GM12874 (cell line): ENCODE results near the gene DDX46.

Experiments used
- TF ChIP-seq, protein P1 (sequence below): IDR thresholded peaks from 2 replicates; pipeline ENCODE4 v1.5.1; 2011; ENCODE audit warnings: low read depth, mild to moderate bottlenecking, control low read depth, low read length, moderate library complexity; ENCODE audit not compliant: insufficient read depth

DDX46 gene

DNA sequence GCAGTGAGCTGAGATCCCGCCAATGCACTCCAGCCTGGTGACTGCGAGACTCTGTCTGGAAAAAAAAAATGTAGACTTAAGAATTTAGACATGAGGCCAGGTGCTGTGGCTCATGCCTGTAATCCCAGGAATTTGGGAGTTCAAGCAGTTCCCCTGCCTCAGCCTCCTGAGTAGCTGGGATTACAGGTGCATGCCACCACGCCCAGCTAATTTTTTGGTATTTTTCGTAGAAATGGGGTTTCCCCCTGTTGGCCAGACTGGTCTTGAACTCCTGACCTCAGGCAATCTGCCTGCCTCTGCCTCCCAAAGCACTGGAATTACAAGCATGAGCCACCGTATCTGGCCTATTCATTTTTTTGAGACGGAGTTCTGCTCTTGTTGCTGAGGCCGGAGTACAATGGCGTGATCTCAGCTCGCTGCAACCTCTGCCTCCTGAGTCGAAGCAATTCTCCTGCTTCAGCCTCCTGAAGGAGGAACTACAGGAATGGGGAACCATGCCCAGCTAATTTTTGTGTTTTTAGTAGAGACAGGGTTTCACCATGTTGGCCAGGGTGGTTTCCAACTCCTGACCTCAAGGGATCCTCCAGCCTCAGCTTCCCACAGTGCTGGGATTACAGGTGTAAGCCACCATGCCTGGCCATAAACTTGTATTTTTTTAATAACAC is 14.0 kb downstream of the DDX46 start:
- TF ChIP-seq, protein P1, sequence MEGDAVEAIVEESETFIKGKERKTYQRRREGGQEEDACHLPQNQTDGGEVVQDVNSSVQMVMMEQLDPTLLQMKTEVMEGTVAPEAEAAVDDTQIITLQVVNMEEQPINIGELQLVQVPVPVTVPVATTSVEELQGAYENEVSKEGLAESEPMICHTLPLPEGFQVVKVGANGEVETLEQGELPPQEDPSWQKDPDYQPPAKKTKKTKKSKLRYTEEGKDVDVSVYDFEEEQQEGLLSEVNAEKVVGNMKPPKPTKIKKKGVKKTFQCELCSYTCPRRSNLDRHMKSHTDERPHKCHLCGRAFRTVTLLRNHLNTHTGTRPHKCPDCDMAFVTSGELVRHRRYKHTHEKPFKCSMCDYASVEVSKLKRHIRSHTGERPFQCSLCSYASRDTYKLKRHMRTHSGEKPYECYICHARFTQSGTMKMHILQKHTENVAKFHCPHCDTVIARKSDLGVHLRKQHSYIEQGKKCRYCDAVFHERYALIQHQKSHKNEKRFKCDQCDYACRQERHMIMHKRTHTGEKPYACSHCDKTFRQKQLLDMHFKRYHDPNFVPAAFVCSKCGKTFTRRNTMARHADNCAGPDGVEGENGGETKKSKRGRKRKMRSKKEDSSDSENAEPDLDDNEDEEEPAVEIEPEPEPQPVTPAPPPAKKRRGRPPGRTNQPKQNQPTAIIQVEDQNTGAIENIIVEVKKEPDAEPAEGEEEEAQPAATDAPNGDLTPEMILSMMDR: no peak

DNA sequence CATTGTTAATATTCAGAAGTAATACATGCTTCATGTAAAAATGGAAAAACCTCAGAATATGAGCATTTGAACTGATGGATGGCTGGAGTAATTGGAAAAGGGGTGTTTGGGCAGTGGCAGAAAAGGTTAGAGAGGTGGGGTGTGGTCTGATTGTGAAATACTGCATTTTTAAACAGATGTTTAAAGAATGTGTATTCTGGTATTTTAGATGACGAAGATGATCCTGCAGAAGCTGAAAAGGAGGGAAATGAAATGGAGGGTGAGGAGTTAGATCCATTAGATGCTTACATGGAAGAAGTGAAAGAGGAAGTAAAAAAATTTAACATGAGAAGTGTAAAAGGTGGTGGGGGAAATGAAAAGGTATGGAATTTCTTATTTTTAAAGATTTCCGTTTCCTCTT is 18.8 kb downstream of the DDX46 start:
- TF ChIP-seq, protein P1: no peak

DNA sequence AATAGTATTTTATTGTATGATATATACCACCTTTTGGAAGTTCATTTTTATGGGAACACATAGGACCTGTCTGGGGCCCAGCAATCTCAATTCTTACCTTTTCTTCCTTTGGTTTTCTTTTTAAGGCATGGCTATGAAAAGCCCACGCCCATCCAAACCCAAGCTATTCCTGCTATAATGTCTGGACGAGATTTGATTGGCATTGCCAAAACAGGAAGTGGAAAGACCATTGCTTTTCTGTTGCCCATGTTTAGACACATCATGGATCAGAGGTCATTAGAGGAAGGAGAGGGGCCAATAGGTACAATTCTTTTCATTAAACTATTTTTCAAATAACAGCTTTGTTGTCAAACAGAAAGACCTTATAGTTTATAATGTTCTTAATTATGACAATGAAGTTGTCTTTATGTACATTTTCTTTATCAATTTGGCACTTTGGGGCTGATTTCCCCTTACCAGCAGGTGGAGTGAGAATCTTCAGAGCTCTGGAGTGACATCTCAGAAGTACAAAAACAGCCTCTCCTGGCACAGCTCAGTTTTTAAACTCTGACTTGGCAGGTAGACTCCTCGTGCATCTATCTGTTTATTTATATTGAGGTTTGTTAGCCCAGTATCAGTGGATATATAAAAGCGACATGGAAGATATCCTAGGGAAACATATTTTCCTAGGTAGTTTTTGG is 25.8 kb downstream of the DDX46 start:
- TF ChIP-seq, protein P1: no peak

DNA sequence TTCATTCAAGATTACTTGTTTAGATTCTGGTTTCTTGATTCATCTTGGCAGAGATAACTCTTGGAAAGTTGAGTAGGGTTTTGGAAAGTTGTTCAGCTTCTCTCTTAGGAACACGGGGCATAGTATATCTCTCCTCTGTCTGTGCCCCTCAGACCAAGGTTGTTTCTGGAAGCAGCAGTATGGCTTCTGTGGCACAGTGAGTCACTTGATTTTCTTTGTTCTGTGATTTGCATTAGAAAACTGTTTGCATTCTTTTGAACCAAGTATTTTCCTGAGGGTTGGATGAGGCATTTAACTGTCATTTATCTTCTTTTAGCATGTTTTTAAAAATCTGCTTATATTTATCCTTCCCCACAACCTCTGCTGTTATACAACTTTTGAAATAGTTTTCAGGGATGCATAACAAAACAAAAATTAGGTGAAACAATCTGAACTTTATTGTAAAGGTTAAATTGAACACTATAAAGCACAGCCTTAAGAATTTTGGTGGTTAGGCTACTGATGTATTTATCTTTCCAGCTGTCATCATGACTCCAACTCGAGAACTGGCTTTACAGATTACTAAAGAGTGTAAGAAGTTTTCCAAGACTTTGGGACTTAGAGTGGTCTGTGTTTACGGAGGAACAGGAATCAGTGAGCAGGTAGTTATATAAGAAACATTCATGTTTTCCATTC is 26.5 kb downstream of the DDX46 start:
- TF ChIP-seq, protein P1: no peak

DNA sequence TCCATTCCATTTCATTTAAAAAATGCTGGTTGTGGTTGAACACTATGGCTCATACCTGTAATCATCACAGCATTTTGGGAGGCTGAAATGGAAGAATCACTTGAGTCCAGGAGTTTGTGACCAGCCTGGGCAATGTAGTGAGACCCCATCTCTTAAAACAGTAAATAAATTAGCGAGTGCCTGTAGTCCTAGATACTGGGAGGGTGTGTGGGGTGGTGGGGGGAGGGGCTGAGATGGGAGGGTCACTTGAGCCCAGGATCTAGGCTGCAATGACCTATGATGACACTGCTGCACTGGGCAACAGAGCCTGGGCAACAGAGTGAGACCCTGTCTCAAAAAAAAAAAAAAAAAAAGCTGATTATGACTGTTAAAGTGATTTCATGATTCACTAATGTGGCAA is 29.1 kb downstream of the DDX46 start:
- TF ChIP-seq, protein P1: no peak

DNA sequence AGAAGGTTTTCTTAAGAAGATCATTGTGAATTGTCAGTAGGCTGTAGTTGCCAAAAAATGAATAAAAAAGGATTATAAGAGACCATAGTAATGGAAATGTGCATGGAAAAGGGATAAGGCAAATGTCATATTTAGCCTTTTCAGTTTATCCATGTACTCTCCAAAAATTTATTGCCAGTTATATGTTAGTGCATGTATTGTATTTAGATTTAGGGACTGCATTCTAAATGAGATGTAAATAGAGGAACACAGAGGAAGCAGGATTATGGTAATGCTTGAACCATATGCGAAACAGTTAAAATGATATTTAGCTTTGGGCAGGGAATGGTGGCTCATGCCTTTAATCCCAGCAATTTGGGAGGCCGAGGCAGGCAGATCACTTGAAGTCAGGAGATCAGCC is 33.0 kb downstream of the DDX46 start:
- TF ChIP-seq, protein P1: no peak

DNA sequence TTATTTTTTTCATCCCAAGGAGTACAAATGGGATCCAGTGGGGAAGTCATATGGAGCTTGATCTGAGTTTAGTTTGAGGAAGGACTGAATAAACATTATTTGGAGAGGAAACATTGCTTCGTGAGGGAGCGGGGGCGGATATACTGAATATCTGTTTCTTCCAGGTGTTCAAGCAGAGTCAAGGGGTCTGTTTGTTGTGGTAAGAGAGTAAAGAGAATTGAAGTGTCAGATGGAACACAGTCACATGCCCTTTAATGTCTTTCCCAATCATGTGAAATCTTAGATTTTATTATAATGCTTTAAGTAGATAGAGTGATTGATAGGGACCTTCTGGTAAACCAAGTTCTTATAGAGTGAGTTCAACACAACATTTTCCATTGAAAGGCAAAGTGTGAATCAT is 33.7 kb downstream of the DDX46 start:
- TF ChIP-seq, protein P1: no peak
